HG02981 (cell line): ENCODE measurements around the gene CCNE1.

ENCODE experiments used
- ATAC-seq: cut with Tn5 transposase; IDR thresholded peaks from one replicate; pipeline ENCODE4 v1.9.1; 2021; ENCODE audit warnings: mild to moderate bottlenecking, moderate library complexity; ENCODE audit not compliant: unreplicated experiment

CCNE1 gene

GRCh38 chr19:29842471-29843179, 30.8 kb downstream of the CCNE1 start:
- no peak for ATAC-seq

GRCh38 chr19:29843180-29844051, 31.6 kb downstream of the CCNE1 start:
- no peak for ATAC-seq

- ATAC-seq: peak; percentile 79
Observed at GRCh38 chr19:29844891-29845573, 33.2 kb downstream of the CCNE1 start.

- no peak for ATAC-seq
Observed at GRCh38 chr19:29845574-29846176, 33.9 kb downstream of the CCNE1 start.

GRCh38 chr19:29849208-29849607, 37.4 kb downstream of the CCNE1 start:
- no peak for ATAC-seq

GRCh38 chr19:29850482-29850881, 38.7 kb downstream of the CCNE1 start:
- ATAC-seq: no peak

- ATAC-seq: peak; percentile 74
Observed at GRCh38 chr19:29851769-29852521, 40.2 kb downstream of the CCNE1 start.

GRCh38 chr19:29854033-29854432, 42.2 kb downstream of the CCNE1 start:
- no peak for ATAC-seq

GRCh38 chr19:29855087-29855486, 43.3 kb downstream of the CCNE1 start:
- no peak for ATAC-seq

- ATAC-seq: no peak
Observed at GRCh38 chr19:29855741-29856500, 44.1 kb downstream of the CCNE1 start.

- no peak for ATAC-seq
Observed at GRCh38 chr19:29858000-29858596, 46.3 kb downstream of the CCNE1 start.

- ATAC-seq: no peak
Observed at GRCh38 chr19:29858621-29859020, 46.8 kb downstream of the CCNE1 start.

- no peak for ATAC-seq
Observed at GRCh38 chr19:29860492-29860891, 48.7 kb downstream of the CCNE1 start.

GRCh38 chr19:29861574-29861973, 49.8 kb downstream of the CCNE1 start:
- no peak for ATAC-seq

- ATAC-seq: no peak
Observed at GRCh38 chr19:29866011-29866410, 54.2 kb downstream of the CCNE1 start.

GRCh38 chr19:29867984-29868383, 56.2 kb downstream of the CCNE1 start:
- ATAC-seq: no peak

- no peak for ATAC-seq
Observed at GRCh38 chr19:29871143-29871542, 59.4 kb downstream of the CCNE1 start.

GRCh38 chr19:29872224-29872731, 60.5 kb downstream of the CCNE1 start:
- ATAC-seq: no peak
